SK-N-SH (cell line): ENCODE measurements around the gene CDH4.

Experiments
- RXRA ChIP-seq: IDR thresholded peaks from 2 replicates; pipeline ENCODE4 v1.4.0; 2012; ENCODE audit warnings: low read depth, mild to moderate bottlenecking, borderline replicate concordance
- TF ChIP-seq, protein P1 (sequence below): fragments of 200-600 bp; sonication (generic); IDR thresholded peaks from 2 replicates; pipeline ENCODE4 v1.6.1; 2017; ENCODE audit warnings: antibody characterized with exemption, mild to moderate bottlenecking, moderate library complexity

DNA sequence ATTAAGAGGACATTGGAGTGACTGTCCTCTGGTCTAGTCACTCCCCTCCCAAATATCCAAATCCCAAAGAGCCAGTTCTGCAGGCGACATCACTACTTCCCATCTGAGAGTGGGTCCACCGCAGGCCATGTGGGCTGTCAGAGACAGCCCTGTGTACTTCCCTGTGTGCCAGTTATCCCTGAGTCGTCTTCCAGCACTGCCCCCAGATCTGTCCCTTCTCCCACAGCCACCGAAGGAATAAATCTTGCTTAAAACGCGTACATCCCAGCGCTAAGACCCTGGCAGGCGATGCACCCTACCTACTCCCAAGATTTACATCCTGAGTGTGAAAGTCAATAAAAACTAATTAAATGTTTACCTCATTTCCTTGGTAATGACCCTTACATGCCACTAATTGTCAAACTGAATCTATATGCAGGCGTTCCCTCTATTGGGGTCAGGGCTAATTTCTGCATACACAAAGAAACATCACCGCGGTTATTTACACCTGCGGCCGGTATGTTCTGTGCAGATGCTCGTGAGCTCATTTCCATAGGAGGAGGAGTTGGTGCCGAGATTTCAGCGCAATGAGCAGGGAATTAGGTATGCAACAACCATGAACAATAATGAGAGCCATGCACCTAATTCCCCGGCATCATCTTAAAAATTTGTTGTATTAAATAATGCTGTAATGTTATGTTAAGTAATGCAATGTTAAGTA lies 31.3 kb upstream of the CDH4 start:
- TF ChIP-seq RXRA, result no peak
- TF ChIP-seq, protein P1, sequence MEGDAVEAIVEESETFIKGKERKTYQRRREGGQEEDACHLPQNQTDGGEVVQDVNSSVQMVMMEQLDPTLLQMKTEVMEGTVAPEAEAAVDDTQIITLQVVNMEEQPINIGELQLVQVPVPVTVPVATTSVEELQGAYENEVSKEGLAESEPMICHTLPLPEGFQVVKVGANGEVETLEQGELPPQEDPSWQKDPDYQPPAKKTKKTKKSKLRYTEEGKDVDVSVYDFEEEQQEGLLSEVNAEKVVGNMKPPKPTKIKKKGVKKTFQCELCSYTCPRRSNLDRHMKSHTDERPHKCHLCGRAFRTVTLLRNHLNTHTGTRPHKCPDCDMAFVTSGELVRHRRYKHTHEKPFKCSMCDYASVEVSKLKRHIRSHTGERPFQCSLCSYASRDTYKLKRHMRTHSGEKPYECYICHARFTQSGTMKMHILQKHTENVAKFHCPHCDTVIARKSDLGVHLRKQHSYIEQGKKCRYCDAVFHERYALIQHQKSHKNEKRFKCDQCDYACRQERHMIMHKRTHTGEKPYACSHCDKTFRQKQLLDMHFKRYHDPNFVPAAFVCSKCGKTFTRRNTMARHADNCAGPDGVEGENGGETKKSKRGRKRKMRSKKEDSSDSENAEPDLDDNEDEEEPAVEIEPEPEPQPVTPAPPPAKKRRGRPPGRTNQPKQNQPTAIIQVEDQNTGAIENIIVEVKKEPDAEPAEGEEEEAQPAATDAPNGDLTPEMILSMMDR, result no peak
